Hippocampal formation (tissue), 2 donors: ENCODE data around the gene IL1RAPL1.

ENCODE experiments used
- DNase-seq, 2 donors: peaks; one replicate each; lab custom pipeline; 2025; lab: John Stamatoyannopoulos, UW

Gene IL1RAPL1

GRCh38 chrX:29890646-29891200, 1303.5 kb downstream of the IL1RAPL1 start:
- no peak for DNase-seq

GRCh38 chrX:29902004-29902403, 1314.8 kb downstream of the IL1RAPL1 start:
- no peak for DNase-seq

- DNase-seq: peak in 1 of 2 donors; percentile 52
Measured at GRCh38 chrX:29903360-29903759, 1316.1 kb downstream of the IL1RAPL1 start.

GRCh38 chrX:29911673-29912072, 1324.4 kb downstream of the IL1RAPL1 start:
- no peak for DNase-seq

- DNase-seq: no peak
Measured at GRCh38 chrX:29913647-29914046, 1326.4 kb downstream of the IL1RAPL1 start.

- no peak for DNase-seq
Measured at GRCh38 chrX:29922607-29923006, 1335.4 kb downstream of the IL1RAPL1 start.

GRCh38 chrX:29926056-29926455, 1338.8 kb downstream of the IL1RAPL1 start:
- no peak for DNase-seq

GRCh38 chrX:29926659-29927058, 1339.4 kb downstream of the IL1RAPL1 start:
- DNase-seq: no peak

GRCh38 chrX:29935455-29935854, 1348.2 kb downstream of the IL1RAPL1 start:
- DNase-seq: no peak

GRCh38 chrX:29940750-29941149, 1353.5 kb downstream of the IL1RAPL1 start:
- no peak for DNase-seq

- no peak for DNase-seq
Measured at GRCh38 chrX:29941287-29941686, 1354.0 kb downstream of the IL1RAPL1 start.

GRCh38 chrX:29947225-29947624, 1360.0 kb downstream of the IL1RAPL1 start:
- DNase-seq: no peak

GRCh38 chrX:29948653-29949052, 1361.4 kb downstream of the IL1RAPL1 start:
- no peak for DNase-seq

- no peak for DNase-seq
Measured at GRCh38 chrX:29952016-29952415, 1364.8 kb downstream of the IL1RAPL1 start.

- DNase-seq: no peak
Measured at GRCh38 chrX:29962061-29962460, 1374.8 kb downstream of the IL1RAPL1 start.

GRCh38 chrX:29965634-29966033, 1378.4 kb downstream of the IL1RAPL1 start:
- DNase-seq: no peak

- DNase-seq: no peak
Measured at GRCh38 chrX:29992083-29992482, 1404.8 kb downstream of the IL1RAPL1 start.

GRCh38 chrX:30005813-30006212, 1418.6 kb downstream of the IL1RAPL1 start:
- DNase-seq: no peak
